K562 (cell line): ENCODE data around the gene PRM3. TPM values are rescaled to one million over a fixed set of nuclear protein-coding genes. Genes with fewer than 3 reads are reported as not detected.
A peak's percentile ranks its signal among the peaks of the same experiment; 100 is the strongest.

Source experiments
- ATAC-seq: fragments of 200-7000 bp; cut with Tn5 transposase; 3 replicates; pipeline ENCODE4 v1.9.1; 2020; ENCODE audit warnings: moderate library complexity
- BruUV-seq: library from RNA; stranded (reverse); fragments of 400-500 nt; replicated peaks from 2 replicates; lab custom pipeline; 2021; lab: Mats Ljungman, UMichigan
- CTCF ChIA-PET: fragments of 300-600 bp; formaldehyde crosslinking; extraction: SDS; loops from one replicate; lab custom pipeline; 2021; ENCODE audit warnings: low intra/inter-chr PET ratio; lab: Yijun Ruan, JAX
- POLR2A ChIA-PET: fragments of 300-600, 350-650 bp; sonication (Branson Sonifier 250); formaldehyde crosslinking; extraction: SDS; loops from one replicate; lab custom pipeline; 2021; ENCODE audit warnings: antibody characterized with exemption, inconsistent platforms; lab: Yijun Ruan, JAX
- DNase-seq, 4 experiments: peaks; one replicate each; pipeline versions ENCODE4 v3.0.0 to v3.0.0-alpha.2; 2011 to 2018; ENCODE audit warnings: low spot score in 3 of 4, mixed read lengths in 3 of 4; ENCODE audit errors: extremely low read depth in 1 of 4
- FAIRE-seq: peaks from 2 replicates; lab custom pipeline; 2011; peaks lifted over from hg19 to GRCh38; lab: Jason Lieb, UNC
- H2AFZ ChIP-seq: 2 replicates; pipeline ENCODE4 v1.6.0; 2011; ENCODE audit warnings: low read depth, low read length, control low read depth, inconsistent platforms
- H3K27ac ChIP-seq: fragments of 200-600 bp; 3 replicates; pipeline ENCODE4 v1.8.0; 2011; ENCODE audit warnings: low read depth, mild to moderate bottlenecking, control low read depth, inconsistent platforms, low read length, moderate library complexity, mixed read lengths; ENCODE audit errors: extremely low read depth
- H3K27me3 ChIP-seq, 2 experiments: fragments of 300-600 bp in 1 of 2; 2 replicates in 1 of 2; 3 replicates in 1 of 2; pipeline versions ENCODE4 v1.6.0 to v1.8.0; 2011; ENCODE audit warnings: inconsistent platforms in 2 of 2, low read length in 2 of 2, mild to moderate bottlenecking in 1 of 2, mixed read lengths in 1 of 2, moderate library complexity in 1 of 2; ENCODE audit not compliant: control insufficient read depth in 2 of 2, insufficient read depth in 2 of 2
- H3K36me3 ChIP-seq: fragments of 300-600 bp; 3 replicates; pipeline ENCODE4 v1.8.0; 2011; ENCODE audit warnings: mild to moderate bottlenecking, low read length, inconsistent platforms; ENCODE audit not compliant: control insufficient read depth, insufficient read depth
- H3K4me1 ChIP-seq, 2 experiments: fragments of 200-600 bp in 1 of 2; replicated peaks in 1 of 2; 2 replicates in 1 of 2; 3 replicates in 1 of 2; pipeline versions ENCODE4 v1.5.1 to v1.8.0; 2011; ENCODE audit warnings: inconsistent platforms in 2 of 2, low read length in 2 of 2, mild to moderate bottlenecking in 1 of 2, mixed read lengths in 1 of 2, moderate library complexity in 1 of 2; ENCODE audit not compliant: control insufficient read depth in 2 of 2, insufficient read depth in 2 of 2
- H3K4me2 ChIP-seq: 2 replicates; pipeline ENCODE4 v1.6.1; 2011; ENCODE audit warnings: low read length, control low read depth, inconsistent platforms, mixed read lengths; ENCODE audit not compliant: insufficient read depth
- H3K4me3 ChIP-seq: fragments of 200-600 bp; sonication (generic), shearing (Covaris generic); 2 replicates; pipeline ENCODE4 v1.5.1; 2016; ENCODE audit warnings: control low read depth, inconsistent platforms
- H3K79me2 ChIP-seq: fragments of 200-600 bp; 3 replicates; pipeline ENCODE4 v1.8.0; 2011; ENCODE audit warnings: low read length, inconsistent platforms; ENCODE audit not compliant: control insufficient read depth, insufficient read depth
- H3K9ac ChIP-seq, 2 experiments: 2 replicates each; pipeline versions ENCODE4 v1.6.0 to v1.6.1; 2011; ENCODE audit warnings: low read depth in 2 of 2, low read length in 2 of 2, control low read depth in 1 of 2, inconsistent platforms in 1 of 2, mild to moderate bottlenecking in 1 of 2, mixed read lengths in 1 of 2; ENCODE audit not compliant: insufficient read depth in 1 of 2
- H3K9me1 ChIP-seq: one replicate; pipeline ENCODE4 v1.6.0; 2011; ENCODE audit warnings: inconsistent platforms, mild to moderate bottlenecking, low read length, moderate library complexity; ENCODE audit not compliant: control insufficient read depth, insufficient read depth
- H3K9me3 ChIP-seq: replicated peaks from 2 replicates; pipeline ENCODE4 v1.5.1; 2011; ENCODE audit warnings: low read depth, low read length, inconsistent platforms; ENCODE audit not compliant: control insufficient read depth, insufficient read depth
- H4K20me1 ChIP-seq: replicated peaks from 2 replicates; pipeline ENCODE4 v1.6.1; 2011; ENCODE audit warnings: low read length, inconsistent platforms, mixed read lengths; ENCODE audit not compliant: control insufficient read depth, insufficient read depth
- CAMTA2 ChIP-seq: fragments of 250-450 bp; sonication (Bioruptor Pico); conservative IDR thresholded peaks from 2 replicates; pipeline ENCODE4 v1.5.1; 2022
- CGGBP1 ChIP-seq: fragments of 250-450 bp; sonication (Bioruptor Pico); IDR thresholded peaks from 2 replicates; pipeline ENCODE4 v1.9.0; 2021; ENCODE audit warnings: mild to moderate bottlenecking
- CTCF ChIP-seq, 3 experiments: IDR thresholded peaks in 2 of 3; conservative IDR thresholded peaks in 1 of 3; 2 replicates each; pipeline ENCODE4 v1.5.1; 2011 to 2012; ENCODE audit warnings: low read length in 3 of 3, mild to moderate bottlenecking in 3 of 3, control low read depth in 2 of 3, improper control_type of control experiment in 1 of 3, inconsistent platforms in 1 of 3, low read depth in 1 of 3, mixed read lengths in 1 of 3, moderate library complexity in 1 of 3; ENCODE audit not compliant: insufficient read depth in 2 of 3
- FOXM1 ChIP-seq, 2 experiments: fragments of 450-650 bp in 1 of 2; sonication (generic) in 1 of 2; formaldehyde crosslinking in 1 of 2; IDR thresholded peaks; 2 replicates each; pipeline versions ENCODE4 v1.6.1 to v1.9.0; 2017 to 2022; ENCODE audit warnings: low read depth in 2 of 2, mild to moderate bottlenecking in 2 of 2, missing genetic modification reagents in 1 of 2, moderate library complexity in 1 of 2
- KHSRP ChIP-seq: fragments of 450-650 bp; IDR thresholded peaks from 2 replicates; pipeline ENCODE4 v1.6.1; 2017
- KLF1 ChIP-seq: fragments of 450-650 bp; IDR thresholded peaks from 2 replicates; pipeline ENCODE4 v1.6.1; 2016; ENCODE audit warnings: missing genetic modification characterization, missing compliant biosample characterization
- MCM3 ChIP-seq: fragments of 450-650 bp; IDR thresholded peaks from 2 replicates; pipeline ENCODE4 v1.6.1; 2016
- MXI1 ChIP-seq: IDR thresholded peaks from 2 replicates; pipeline ENCODE4 v1.6.1; 2011; ENCODE audit warnings: low read depth, mild to moderate bottlenecking, improper control_type of control experiment, low read length
- NELFE ChIP-seq: IDR thresholded peaks from 2 replicates; pipeline ENCODE4 v1.6.1; 2011; ENCODE audit warnings: mild to moderate bottlenecking; ENCODE audit not compliant: insufficient read depth, insufficient read length
- RHOXF2B ChIP-seq: fragments of 250-450 bp; sonication (Bioruptor Pico); conservative IDR thresholded peaks from 2 replicates; pipeline ENCODE4 v1.5.1; 2021
- STAG1 ChIP-seq: sonication (generic); formaldehyde crosslinking; IDR thresholded peaks from 2 replicates; pipeline ENCODE4 v1.5.0; 2020; ENCODE audit warnings: missing genetic modification reagents, borderline replicate concordance
- TEAD2 ChIP-seq: fragments of 450-650 bp; IDR thresholded peaks from 2 replicates; pipeline ENCODE4 v1.6.1; 2016; ENCODE audit warnings: missing genetic modification characterization, control low read depth, missing compliant biosample characterization
- TEAD4 ChIP-seq, 2 experiments: sonication (generic) in 1 of 2; formaldehyde crosslinking in 1 of 2; IDR thresholded peaks; 2 replicates each; pipeline versions ENCODE4 v1.6.1 to v1.8.0; 2012 to 2022; ENCODE audit warnings: borderline replicate concordance in 1 of 2, inconsistent platforms in 1 of 2, low read length in 1 of 2, mild to moderate bottlenecking in 1 of 2, missing genetic modification reagents in 1 of 2
- ZBTB17 ChIP-seq: fragments of 450-650 bp; formaldehyde crosslinking; IDR thresholded peaks from 2 replicates; pipeline ENCODE4 v1.4.0; 2020; ENCODE audit warnings: mild to moderate bottlenecking
- WGBS: fragments of 100-300 bp; shearing (Covaris generic); methylation state at CpG from one replicate; pipeline ENCODE4 v1.1.6; 2016; ENCODE audit warnings: low coverage, mixed read lengths; ENCODE audit not compliant: insufficient coverage; ENCODE audit errors: missing lambda C conversion rate; 5-methylcytosine and 5-hydroxymethylcytosine counted together
- in situ Hi-C: fragments of 300-500 bp; cut with MboI; formaldehyde crosslinking; loops from 4 replicates; pipeline ENCODE4 v1.15.0; 2018; ENCODE audit warnings: inconsistent platforms, mixed read lengths
- intact Hi-C: fragments of 100-400 bp; cut with micrococcal nuclease; formaldehyde crosslinking; loops from 2 replicates; pipeline ENCODE4 v1.14.2; 2022
- polyA plus RNA-seq, 8 experiments: library from polyadenylated mRNA; depleted of rRNA in 4 of 8; stranded (reverse) in 5 of 8; unstranded in 3 of 8; fragments of >200 nt; fragmentation: Nextera tagmentation in 2 of 8; fragmentation: Illumina TruSeq in 1 of 8; extraction: Ambion mirVana in 2 of 8; extraction: Trizol in 1 of 8; gene quantifications; 2 replicates each; pipeline versions ENCODE4 v1.2.1 to v1.2.3, GENCODE V29; 2011 to 2014; ENCODE audit warnings: inconsistent platforms in 1 of 8, missing spikeins in 1 of 8
- total RNA-seq, 7 experiments: library from RNA; depleted of rRNA in 6 of 7; stranded (reverse); fragments of >200 nt in 6 of 7; fragmentation: Illumina TruSeq in 2 of 7; extraction: Trizol in 2 of 7; gene quantifications; 2 replicates each; pipeline versions ENCODE4 v1.2.1 to v1.2.3, GENCODE V29; 2011 to 2021; ENCODE audit warnings: low replicate concordance in 1 of 7
- TF ChIP-seq, protein P1 (sequence below): fragments of 200-800 bp; sonication (Bioruptor generic); IDR thresholded peaks from 2 replicates; pipeline ENCODE4 v1.6.1; 2017; ENCODE audit warnings: missing genetic modification characterization, missing compliant biosample characterization
- TF ChIP-seq, protein P2 (sequence below): sonication (generic); formaldehyde crosslinking; IDR thresholded peaks from 2 replicates; pipeline ENCODE4 v1.8.0; 2023; ENCODE audit warnings: mild to moderate bottlenecking, missing genetic modification reagents

PRM3 gene
- total and polyA plus RNA-seq, 9 of the 15 experiments (the other 6 are each of a cell fraction or from before 2014, with no cell fraction given) = not detected

DNA sequence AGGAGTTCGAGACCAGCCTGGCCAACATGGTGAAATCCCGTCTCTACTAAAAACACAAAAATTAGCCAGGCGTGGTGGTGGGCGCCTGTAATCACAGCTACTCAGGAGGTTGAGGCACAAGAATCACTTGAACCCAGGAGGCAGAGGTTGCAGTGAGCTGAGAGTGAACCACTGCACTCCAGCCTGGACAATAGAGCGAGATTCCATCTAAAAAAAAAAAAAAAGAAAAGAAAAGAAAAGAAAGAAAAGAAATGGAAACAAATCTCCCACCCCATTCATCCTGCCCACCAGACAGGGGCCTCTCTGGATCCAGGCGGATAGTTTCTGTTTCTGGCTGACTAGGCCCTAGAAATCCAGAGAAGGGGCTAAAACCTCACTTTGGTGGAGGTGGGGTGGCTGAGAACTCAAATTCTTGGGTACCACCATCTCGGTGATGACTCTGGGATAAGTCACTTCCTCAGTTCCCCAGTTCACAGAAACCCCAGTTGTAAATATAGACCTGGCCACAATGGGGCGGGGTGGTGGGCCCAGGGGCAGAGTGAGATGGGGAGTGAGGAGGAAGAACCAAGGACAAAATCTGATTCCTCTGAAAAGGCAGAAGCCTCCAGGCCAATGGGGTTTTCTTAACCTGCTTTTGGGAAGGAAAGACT is 39.6 kb downstream of the PRM3 start:
- H3K4me2 ChIP-seq = peak overlapping the region; percentile 73; the same call in 1 of the 2 replicates
- no peaks in the 10 kb centered on the region for H3K27me3 ChIP-seq
- H3K9ac ChIP-seq = peak overlapping the region in 1 of 2 experiments; percentile 82; a peak in 2 of 4 replicates
- H3K36me3 ChIP-seq = no peaks in the 10 kb centered on the region
- no peaks in the 10 kb centered on the region for H3K9me1 ChIP-seq
- peaks cover 46 to 55% of the 10 kb centered on the region in 2 experiments for H3K4me1 ChIP-seq
- FAIRE-seq = no peak
- H3K9me3 ChIP-seq = no peaks in the 10 kb centered on the region
- H2AFZ ChIP-seq = no peak overlapping the region
- H3K27ac ChIP-seq = peak overlapping the region; percentile 95
- intact Hi-C loops (loop anchor here (1.0 kb wide), 2 partner anchors 10 to 262 kb away; no protein-coding TSS in a partner anchor), in situ Hi-C loops (no loop called here)
- peak; percentile 55 to 73 (median 62) for DNase-seq
- no TSS peak for BruUV-seq
- H3K4me3 ChIP-seq = no peak overlapping the region
- 14% methylated on average over 7 of the region's 8 CpGs for WGBS
- peaks cover 2% of the 10 kb centered on the region; the same call in 2 of the 3 replicates for H3K79me2 ChIP-seq
- ATAC-seq = peak; percentile 15; the same call in 1 of the 3 replicates
- POLR2A ChIA-PET = interaction anchor here (0.7 to 2.5 kb wide), 2 partner anchors 20 to 442 kb away, joined by 3 to 8 read pairs; no protein-coding TSS in a partner anchor
- CTCF ChIA-PET = no interaction called here
- H4K20me1 ChIP-seq = no peaks in the 10 kb centered on the region
- no peak for TF ChIP-seq STAG1 (CRISPR knock-in tag)
- no peak for TF ChIP-seq ZBTB17 (CRISPR knock-in tag)
- TF ChIP-seq MCM3 = no peak
- no peak for TF ChIP-seq KHSRP
- peak in 2 of 3 experiments; percentile 2 to 33; a peak in 2 of 6 replicates for TF ChIP-seq CTCF (IDR thresholded peaks at IDR 0.05 in 2 of 3, conservative IDR thresholded peaks at IDR 0.05 in 1 of 3; ENCODE audit: insufficient read depth in 2 of 3, low read depth in 1 of 3, low read length in 3 of 3)
- no peak for TF ChIP-seq MXI1
- TF ChIP-seq RHOXF2B (CRISPR knock-in tag) = no peak
- no peak for TF ChIP-seq CGGBP1 (CRISPR knock-in tag)
- no peak for TF ChIP-seq CAMTA2 (CRISPR knock-in tag)
- TF ChIP-seq, protein P1, sequence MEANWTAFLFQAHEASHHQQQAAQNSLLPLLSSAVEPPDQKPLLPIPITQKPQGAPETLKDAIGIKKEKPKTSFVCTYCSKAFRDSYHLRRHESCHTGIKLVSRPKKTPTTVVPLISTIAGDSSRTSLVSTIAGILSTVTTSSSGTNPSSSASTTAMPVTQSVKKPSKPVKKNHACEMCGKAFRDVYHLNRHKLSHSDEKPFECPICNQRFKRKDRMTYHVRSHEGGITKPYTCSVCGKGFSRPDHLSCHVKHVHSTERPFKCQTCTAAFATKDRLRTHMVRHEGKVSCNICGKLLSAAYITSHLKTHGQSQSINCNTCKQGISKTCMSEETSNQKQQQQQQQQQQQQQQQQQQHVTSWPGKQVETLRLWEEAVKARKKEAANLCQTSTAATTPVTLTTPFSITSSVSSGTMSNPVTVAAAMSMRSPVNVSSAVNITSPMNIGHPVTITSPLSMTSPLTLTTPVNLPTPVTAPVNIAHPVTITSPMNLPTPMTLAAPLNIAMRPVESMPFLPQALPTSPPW (CRISPR knock-in tag) = 0 out of 2 replicates have a peak, but pooled peaks have one; percentile 28
- no peak for TF ChIP-seq FOXM1 (IDR thresholded peaks at IDR 0.05; ENCODE audit: low read depth)
- TF ChIP-seq FOXM1 (CRISPR knock-in tag; IDR thresholded peaks at IDR 0.05; ENCODE audit: low read depth) = no peak
- no peak for TF ChIP-seq NELFE
- TF ChIP-seq TEAD4 (IDR thresholded peaks at IDR 0.05; ENCODE audit: low read length) = no peak
- TF ChIP-seq TEAD4 (CRISPR knock-in tag; IDR thresholded peaks at IDR 0.05; ENCODE audit: borderline replicate concordance) = no peak
- TF ChIP-seq TEAD2 (tag) = no peak
- no peak for TF ChIP-seq KLF1 (tag)
- TF ChIP-seq, protein P2, sequence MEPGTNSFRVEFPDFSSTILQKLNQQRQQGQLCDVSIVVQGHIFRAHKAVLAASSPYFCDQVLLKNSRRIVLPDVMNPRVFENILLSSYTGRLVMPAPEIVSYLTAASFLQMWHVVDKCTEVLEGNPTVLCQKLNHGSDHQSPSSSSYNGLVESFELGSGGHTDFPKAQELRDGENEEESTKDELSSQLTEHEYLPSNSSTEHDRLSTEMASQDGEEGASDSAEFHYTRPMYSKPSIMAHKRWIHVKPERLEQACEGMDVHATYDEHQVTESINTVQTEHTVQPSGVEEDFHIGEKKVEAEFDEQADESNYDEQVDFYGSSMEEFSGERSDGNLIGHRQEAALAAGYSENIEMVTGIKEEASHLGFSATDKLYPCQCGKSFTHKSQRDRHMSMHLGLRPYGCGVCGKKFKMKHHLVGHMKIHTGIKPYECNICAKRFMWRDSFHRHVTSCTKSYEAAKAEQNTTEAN (CRISPR knock-in tag) = no peak
